Muscle layer of colon (tissue), 2 donors: ENCODE measurements around the gene ACTR5.

Source experiments
- H3K27ac ChIP-seq: one replicate; pipeline ENCODE4 v1.7.0; 2013; ENCODE audit warnings: low read depth, mild to moderate bottlenecking, low read length, moderate library complexity
- H3K27me3 ChIP-seq, 2 donors: one replicate each; pipeline ENCODE4 v1.7.0; 2013; ENCODE audit warnings: low read length in 2 of 2, mild to moderate bottlenecking in 2 of 2; ENCODE audit not compliant: insufficient read depth in 2 of 2, control insufficient read depth in 1 of 2
- H3K36me3 ChIP-seq: one replicate; pipeline ENCODE4 v1.7.0; 2013; ENCODE audit warnings: mild to moderate bottlenecking, low read length; ENCODE audit not compliant: insufficient read depth
- H3K4me1 ChIP-seq: one replicate; pipeline ENCODE4 v1.7.0; 2013; ENCODE audit warnings: mild to moderate bottlenecking, low read length; ENCODE audit not compliant: insufficient read depth
- H3K4me3 ChIP-seq, 2 donors: one replicate each; pipeline ENCODE4 v1.7.0; 2013; ENCODE audit warnings: low read length in 2 of 2, low read depth in 1 of 2, mild to moderate bottlenecking in 1 of 2, moderate library complexity in 1 of 2
- H3K9ac ChIP-seq: one replicate; pipeline ENCODE4 v1.7.0; 2013; ENCODE audit warnings: low read length
- H3K9me3 ChIP-seq: one replicate; pipeline ENCODE4 v1.7.0; 2013; ENCODE audit warnings: mild to moderate bottlenecking, low read length
- donor health status: abdominal sarcoma.
- donor health status: Adenocarcinoma of cecum.

Gene ACTR5

DNA sequence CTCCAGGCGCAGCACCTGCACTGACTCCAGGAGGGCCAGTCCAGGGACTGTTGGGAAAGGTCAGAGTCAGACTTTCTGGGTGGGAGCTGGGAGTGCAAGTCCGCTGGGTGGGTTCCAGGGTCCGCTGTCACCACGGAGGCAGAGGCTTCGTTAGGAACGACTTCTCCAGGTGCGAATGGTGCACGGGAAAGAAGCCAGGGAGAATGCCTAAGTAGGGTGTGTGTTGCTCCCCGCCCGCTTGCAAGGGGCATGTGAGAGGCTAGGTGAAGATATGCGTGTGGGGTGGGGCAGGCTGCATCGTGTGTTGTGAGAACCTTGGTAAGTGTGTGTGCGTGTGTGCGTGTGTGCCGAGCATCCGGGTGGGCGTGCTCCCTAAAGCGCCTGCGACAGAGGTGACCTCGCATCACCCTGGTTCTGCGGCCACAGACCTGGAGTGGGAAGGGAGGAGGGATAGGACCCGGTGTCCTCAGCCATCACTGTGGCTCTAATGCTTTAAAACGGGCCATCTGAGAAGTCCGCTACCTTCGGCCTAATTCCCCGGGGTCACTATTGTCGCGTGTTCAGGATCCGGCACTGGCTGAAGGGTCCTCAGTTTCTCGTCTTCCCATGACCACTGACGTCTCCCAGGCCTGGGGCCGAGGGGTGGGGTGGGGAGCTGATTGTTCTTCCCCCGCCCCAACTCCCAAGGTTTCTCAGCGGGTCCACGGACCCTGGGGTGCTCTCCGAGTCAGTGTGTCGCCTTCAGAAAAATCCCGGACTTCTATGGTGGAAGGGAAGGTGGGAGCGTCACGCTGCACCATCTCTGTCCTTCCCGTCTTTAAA lies 17.9 kb upstream of the ACTR5 start:
- Histone ChIP-seq H3K9me3 (no peaks in the 10 kb centered on the region), H3K9ac (no peak overlapping the region), H3K27me3 (peaks cover 82 to 87% of the 10 kb centered on the region in 2 donors), H3K4me1 (peaks cover 14% of the 10 kb centered on the region), H3K4me3 (peak overlapping the region in 1 of 2 donors; percentile 47), H3K36me3 (no peaks in the 10 kb centered on the region), H3K27ac (no peak overlapping the region)

DNA sequence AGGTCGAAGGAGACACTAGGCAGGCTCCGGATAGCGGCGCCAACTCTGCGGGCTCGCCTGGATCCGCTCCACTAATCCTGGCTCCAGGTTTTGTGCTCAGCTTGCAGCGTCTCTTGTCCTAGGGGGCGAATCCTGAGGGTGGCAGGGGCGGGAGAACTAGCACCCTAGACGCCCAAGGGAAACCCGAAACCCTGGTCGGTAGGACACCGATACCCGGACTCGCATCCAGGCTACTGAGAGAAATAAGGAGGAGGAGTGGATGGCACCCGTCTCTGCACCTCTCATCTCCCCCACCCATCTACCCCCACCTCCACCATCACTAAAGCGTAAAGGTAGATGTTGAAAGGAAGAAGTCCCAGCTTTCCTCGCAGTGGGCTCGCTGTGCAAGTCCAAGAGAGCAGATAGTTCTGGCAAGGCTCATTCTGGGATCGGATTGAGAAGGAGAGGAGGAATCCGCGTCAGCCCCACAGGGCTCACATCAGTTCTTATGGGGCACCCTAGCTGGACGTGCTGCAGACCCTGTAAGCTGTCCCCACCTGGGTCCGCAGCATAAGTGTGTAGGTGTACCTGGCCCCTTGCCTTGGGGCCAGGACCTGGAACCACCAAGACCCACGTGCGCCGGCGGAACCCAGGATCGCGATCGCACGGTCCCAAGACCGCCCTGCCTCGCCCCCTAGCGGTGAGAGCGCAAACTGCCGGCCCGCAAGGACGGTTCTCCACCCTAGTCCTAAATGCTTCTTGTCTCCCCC lies 17.1 kb upstream of the ACTR5 start:
- H3K27ac ChIP-seq = no peak overlapping the region
- no peaks in the 10 kb centered on the region for H3K36me3 ChIP-seq
- no peak overlapping the region for H3K9ac ChIP-seq
- H3K4me3 ChIP-seq = peak overlapping the region in 1 of 2 donors; percentile 47
- peaks cover 75 to 80% of the 10 kb centered on the region in 2 donors for H3K27me3 ChIP-seq
- H3K4me1 ChIP-seq = peaks cover 14% of the 10 kb centered on the region
- H3K9me3 ChIP-seq = no peaks in the 10 kb centered on the region

DNA sequence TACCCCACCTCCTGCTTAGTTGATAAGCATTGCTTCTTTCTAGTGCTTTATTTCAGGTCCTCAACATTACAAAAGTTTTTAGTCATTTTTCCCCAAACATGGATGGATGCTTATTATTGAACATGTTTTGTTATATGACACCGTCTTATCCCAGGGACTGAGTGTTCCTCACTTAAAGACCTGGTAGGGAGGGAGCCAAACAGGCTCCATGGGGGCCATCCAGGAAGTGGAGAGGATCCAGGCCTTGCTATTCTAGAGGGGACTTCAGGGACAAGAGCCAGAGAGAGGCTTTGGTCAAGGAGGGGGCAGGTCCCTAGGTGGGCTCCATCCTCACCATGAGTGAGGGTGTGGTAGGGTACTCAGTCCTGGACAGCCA lies 16.5 kb upstream of the ACTR5 start:
- H3K4me1 ChIP-seq = peaks cover 14% of the 10 kb centered on the region
- H3K27ac ChIP-seq = no peak overlapping the region
- H3K27me3 ChIP-seq = peaks cover 71 to 74% of the 10 kb centered on the region in 2 donors
- no peaks in the 10 kb centered on the region for H3K9me3 ChIP-seq
- H3K36me3 ChIP-seq = no peaks in the 10 kb centered on the region
- H3K9ac ChIP-seq = no peak overlapping the region
- H3K4me3 ChIP-seq = peak overlapping the region in 1 of 2 donors; percentile 47

- H3K27me3 ChIP-seq = peaks cover 60 to 61% of the 10 kb centered on the region in 2 donors
- no peaks in the 10 kb centered on the region for H3K9me3 ChIP-seq
- H3K4me1 ChIP-seq = peaks cover 14% of the 10 kb centered on the region
- H3K4me3 ChIP-seq = no peak overlapping the region
- no peaks in the 10 kb centered on the region for H3K36me3 ChIP-seq
- no peak overlapping the region for H3K27ac ChIP-seq
- H3K9ac ChIP-seq = no peak overlapping the region
These were observed 15.3 kb upstream of the ACTR5 start for GRCh38 chr20:38732981-38733380.

- Histone ChIP-seq H3K4me1 (peaks cover 14% of the 10 kb centered on the region), H3K27me3 (peaks cover 40 to 46% of the 10 kb centered on the region in 2 donors), H3K4me3 (no peak overlapping the region), H3K36me3 (no peaks in the 10 kb centered on the region), H3K27ac (no peak overlapping the region), H3K9ac (no peak overlapping the region), H3K9me3 (no peaks in the 10 kb centered on the region)
These were observed 13.1 kb upstream of the ACTR5 start for GRCh38 chr20:38735172-38735571.

DNA sequence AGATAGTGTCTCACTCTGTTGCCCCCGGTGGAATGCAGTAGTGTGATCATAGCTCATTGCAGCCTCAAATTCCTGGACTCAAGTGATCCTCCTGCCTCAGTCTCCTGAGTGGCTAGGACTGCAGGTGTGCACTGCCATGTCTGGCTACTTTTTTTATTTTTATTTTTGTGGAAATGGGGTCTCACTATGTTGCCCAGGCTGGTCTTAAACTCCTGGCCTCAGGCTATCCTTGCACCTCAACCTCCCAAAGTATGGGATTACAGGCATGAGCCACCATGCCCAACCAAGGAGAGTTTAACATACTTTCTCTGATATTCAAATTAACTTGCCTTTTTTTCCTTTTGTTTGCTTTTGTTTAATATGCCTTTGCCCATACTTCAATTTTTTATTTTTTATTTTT lies 10.4 kb upstream of the ACTR5 start:
- Histone ChIP-seq H3K4me1 (no peaks in the 10 kb centered on the region), H3K9ac (no peak overlapping the region), H3K27ac (no peak overlapping the region), H3K9me3 (no peaks in the 10 kb centered on the region), H3K27me3 (peaks cover 13 to 19% of the 10 kb centered on the region in 2 donors), H3K36me3 (no peaks in the 10 kb centered on the region), H3K4me3 (no peak overlapping the region)

GRCh38 chr20:38745757-38746156 lies 2.5 kb upstream of the ACTR5 start:
- H3K4me1 ChIP-seq = peaks cover 15% of the 10 kb centered on the region
- no peak overlapping the region for H3K27ac ChIP-seq
- no peaks in the 10 kb centered on the region for H3K27me3 ChIP-seq

DNA sequence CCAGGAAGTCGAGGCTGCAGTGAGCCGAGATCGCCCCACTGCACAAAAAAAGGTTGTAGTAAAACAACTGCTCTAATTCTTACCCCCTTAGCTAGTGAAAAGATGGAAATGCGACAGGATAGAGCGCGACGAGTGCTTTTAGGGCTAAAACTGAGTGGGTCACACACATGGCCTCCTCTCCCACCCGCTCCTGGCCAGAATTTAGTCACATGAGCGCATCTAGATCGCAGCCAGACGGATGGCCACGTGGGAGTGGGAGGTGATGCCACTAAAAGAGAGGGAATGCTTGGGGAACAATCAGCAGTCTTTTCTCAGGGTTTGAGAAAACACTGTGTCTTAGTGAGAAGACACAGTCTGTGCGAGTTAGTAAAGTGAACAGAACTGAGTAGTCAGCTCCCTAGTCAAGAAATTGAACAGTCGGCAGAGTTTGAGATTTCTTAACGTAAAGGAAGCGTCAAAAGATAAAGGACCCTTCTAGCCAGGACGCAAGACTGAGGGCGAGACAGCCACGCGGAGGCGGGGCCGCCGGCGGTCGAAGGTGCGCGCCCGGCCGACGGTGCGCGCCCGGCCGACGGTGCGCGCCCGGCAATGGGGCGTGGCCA lies 664 bp upstream of the ACTR5 start:
- H3K9me3 ChIP-seq = no peaks in the 10 kb centered on the region
- peak overlapping the region in 1 of 2 donors; percentile 79 for H3K4me3 ChIP-seq
- H3K4me1 ChIP-seq = peaks cover 15% of the 10 kb centered on the region
- H3K36me3 ChIP-seq = peaks cover 9% of the 10 kb centered on the region
- peak overlapping the region; percentile 63 for H3K9ac ChIP-seq
- H3K27ac ChIP-seq = peak overlapping the region; percentile 37
- H3K27me3 ChIP-seq = no peaks in the 10 kb centered on the region

More at GRCh38 chr20:38745757-38746156, 2.5 kb upstream of the ACTR5 start:
- Histone ChIP-seq H3K4me3 (no peak overlapping the region), H3K36me3 (no peaks in the 10 kb centered on the region), H3K9ac (no peak overlapping the region), H3K9me3 (no peaks in the 10 kb centered on the region)

- Histone ChIP-seq H3K4me3 (peak overlapping the region; percentile 66 to 79), H3K27ac (peak overlapping the region; percentile 56), H3K9me3 (no peaks in the 10 kb centered on the region), H3K4me1 (peaks cover 15% of the 10 kb centered on the region), H3K9ac (peak overlapping the region; percentile 54), H3K27me3 (no peaks in the 10 kb centered on the region), H3K36me3 (peaks cover 12% of the 10 kb centered on the region)
These were observed 545 bp downstream of the ACTR5 start for GRCh38 chr20:38748861-38749149.

DNA sequence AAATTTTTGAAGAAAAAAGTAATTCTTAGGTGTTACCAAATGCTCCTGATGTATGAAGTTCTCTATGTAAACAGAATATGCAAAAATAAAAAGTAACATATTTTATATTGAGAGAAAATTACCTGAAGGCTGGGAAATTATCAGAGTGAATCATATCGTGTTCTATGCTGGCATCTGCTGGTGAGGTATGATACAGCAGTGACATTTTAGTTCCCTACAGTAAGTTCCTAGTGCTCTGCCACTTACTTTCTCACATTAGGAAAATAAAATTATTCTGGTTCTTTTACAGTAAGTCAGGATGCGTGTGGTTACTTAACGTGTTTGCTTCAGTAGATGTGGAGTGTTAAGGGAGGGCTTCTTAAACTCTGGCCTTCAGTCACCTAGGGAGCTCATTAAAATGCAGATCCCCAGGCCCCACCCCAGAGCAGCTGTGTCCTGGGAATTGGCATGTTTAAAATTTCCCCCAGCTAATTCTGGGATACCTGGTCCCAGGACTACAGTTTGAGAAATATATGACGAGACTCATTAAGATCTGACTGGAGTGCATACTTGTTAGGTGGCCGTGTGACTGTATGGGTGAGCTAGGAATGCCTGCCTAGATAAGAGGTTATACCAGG lies 3.2 kb downstream of the ACTR5 start:
- Histone ChIP-seq H3K9ac (no peak overlapping the region), H3K4me3 (no peak overlapping the region), H3K27ac (no peak overlapping the region), H3K9me3 (no peaks in the 10 kb centered on the region), H3K4me1 (peaks cover 15% of the 10 kb centered on the region), H3K27me3 (no peaks in the 10 kb centered on the region), H3K36me3 (peaks cover 29% of the 10 kb centered on the region)

- Histone ChIP-seq H3K36me3 (peaks cover 32% of the 10 kb centered on the region), H3K9ac (no peak overlapping the region), H3K27ac (no peak overlapping the region), H3K4me1 (peaks cover 15% of the 10 kb centered on the region), H3K27me3 (no peaks in the 10 kb centered on the region), H3K9me3 (no peaks in the 10 kb centered on the region), H3K4me3 (no peak overlapping the region)
These were observed 3.8 kb downstream of the ACTR5 start for GRCh38 chr20:38752029-38752428.
